GM12878 (cell line): ENCODE data around the gene ADGRG2.

Source experiments
- EP300 ChIP-seq, 2 experiments: fragments of 150-350 bp in 1 of 2; IDR thresholded peaks; 2 replicates each; pipeline ENCODE4 v1.6.1; 2011 to 2012; ENCODE audit warnings: low read depth in 2 of 2, low read length in 2 of 2, borderline replicate concordance in 1 of 2, improper control_type of control experiment in 1 of 2, inconsistent platforms in 1 of 2; ENCODE audit not compliant: control insufficient read depth in 1 of 2
- HCFC1 ChIP-seq: fragments of 150-350 bp; IDR thresholded peaks from 2 replicates; pipeline ENCODE4 v1.6.1; 2014; ENCODE audit warnings: low read length
- POLR2A ChIP-seq: IDR thresholded peaks from 2 replicates; pipeline ENCODE4 v1.6.1; 2011; ENCODE audit warnings: low read depth, mild to moderate bottlenecking, low read length
- POLR2AphosphoS2 ChIP-seq: IDR thresholded peaks from 2 replicates; pipeline ENCODE4 v1.6.1; 2011; ENCODE audit warnings: low read depth, mild to moderate bottlenecking, low read length, improper control_type of control experiment, moderate library complexity
- PRDM15 ChIP-seq: fragments of 450-650 bp; formaldehyde crosslinking; IDR thresholded peaks from 2 replicates; pipeline ENCODE4 v1.4.0; 2020; ENCODE audit warnings: mild to moderate bottlenecking, moderate library complexity
- SP1 ChIP-seq: IDR thresholded peaks from one replicate; pipeline ENCODE4 v1.6.1; 2011; ENCODE audit warnings: low read depth, low read length
- SPI1 ChIP-seq: IDR thresholded peaks from 2 replicates; pipeline ENCODE4 v1.6.1; 2011; ENCODE audit warnings: low read depth, mild to moderate bottlenecking, low read length, moderate library complexity, borderline replicate concordance; ENCODE audit not compliant: insufficient read depth
- TAF1 ChIP-seq: IDR thresholded peaks from 2 replicates; pipeline ENCODE4 v1.6.1; 2011; ENCODE audit warnings: mild to moderate bottlenecking, low read depth, low read length, borderline replicate concordance
- YY1 ChIP-seq: IDR thresholded peaks from 2 replicates; pipeline ENCODE4 v1.6.1; 2011; ENCODE audit warnings: low read depth, mild to moderate bottlenecking, low read length
- ZNF274 ChIP-seq: IDR thresholded peaks from one replicate; pipeline ENCODE4 v1.8.0; 2011; ENCODE audit not compliant: insufficient read length, insufficient read depth
- TF ChIP-seq, protein P1 (sequence below): IDR thresholded peaks from 2 replicates; pipeline ENCODE4 v1.6.1; 2011; ENCODE audit warnings: low read depth, mild to moderate bottlenecking, low read length, moderate library complexity, borderline replicate concordance; ENCODE audit errors: extremely low read depth
- TF ChIP-seq, protein P2 (sequence below), 3 experiments: IDR thresholded peaks in 2 of 3; conservative IDR thresholded peaks in 1 of 3; 2 replicates each; pipeline ENCODE4 v1.5.1; 2011; ENCODE audit warnings: low read depth in 3 of 3, low read length in 3 of 3, mild to moderate bottlenecking in 3 of 3, control low read depth in 2 of 3, moderate library complexity in 2 of 3, inconsistent platforms in 1 of 3, mixed read lengths in 1 of 3; ENCODE audit not compliant: control insufficient read depth in 2 of 3, insufficient read depth in 1 of 3; ENCODE audit errors: extremely low read depth in 1 of 3
- TF ChIP-seq, protein P3 (sequence below): fragments of 450-650 bp; IDR thresholded peaks from 2 replicates; pipeline ENCODE4 v1.6.1; 2014; ENCODE audit warnings: mild to moderate bottlenecking

DNA sequence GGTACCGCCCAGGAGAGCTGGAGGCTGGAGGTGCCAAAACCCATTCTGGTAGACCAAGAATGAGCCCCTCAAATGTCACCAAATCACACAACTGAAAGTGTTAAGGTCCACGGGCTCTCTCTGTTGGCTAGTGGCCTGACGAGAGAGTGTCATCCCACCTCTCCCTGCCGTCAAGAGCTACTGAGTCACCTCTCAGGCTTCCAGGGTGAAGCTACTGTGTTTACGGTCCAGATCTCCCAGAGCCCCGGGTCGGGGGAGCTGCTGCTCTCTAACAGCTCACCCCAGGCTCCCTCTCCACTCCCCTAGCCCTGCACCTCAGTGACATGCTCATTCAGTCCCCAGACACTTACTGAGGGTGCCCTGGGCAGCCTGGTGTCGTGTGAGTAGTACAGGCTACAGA lies 59.2 kb downstream of the ADGRG2 start:
- TF ChIP-seq, protein P1, sequence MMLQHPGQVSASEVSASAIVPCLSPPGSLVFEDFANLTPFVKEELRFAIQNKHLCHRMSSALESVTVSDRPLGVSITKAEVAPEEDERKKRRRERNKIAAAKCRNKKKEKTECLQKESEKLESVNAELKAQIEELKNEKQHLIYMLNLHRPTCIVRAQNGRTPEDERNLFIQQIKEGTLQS, result no peak
- TF ChIP-seq EP300 (IDR thresholded peaks at IDR 0.05; ENCODE audit: borderline replicate concordance in 1 of 2, control insufficient read depth in 1 of 2, low read depth in 2 of 2, low read length in 2 of 2) (no peak), HCFC1 (no peak), YY1 (no peak), POLR2A (no peak), ZNF274 (no peak), SP1 (no peak), PRDM15 (no peak), SPI1 (no peak), TAF1 (no peak), POLR2AphosphoS2 (no peak)
- TF ChIP-seq, protein P2, sequence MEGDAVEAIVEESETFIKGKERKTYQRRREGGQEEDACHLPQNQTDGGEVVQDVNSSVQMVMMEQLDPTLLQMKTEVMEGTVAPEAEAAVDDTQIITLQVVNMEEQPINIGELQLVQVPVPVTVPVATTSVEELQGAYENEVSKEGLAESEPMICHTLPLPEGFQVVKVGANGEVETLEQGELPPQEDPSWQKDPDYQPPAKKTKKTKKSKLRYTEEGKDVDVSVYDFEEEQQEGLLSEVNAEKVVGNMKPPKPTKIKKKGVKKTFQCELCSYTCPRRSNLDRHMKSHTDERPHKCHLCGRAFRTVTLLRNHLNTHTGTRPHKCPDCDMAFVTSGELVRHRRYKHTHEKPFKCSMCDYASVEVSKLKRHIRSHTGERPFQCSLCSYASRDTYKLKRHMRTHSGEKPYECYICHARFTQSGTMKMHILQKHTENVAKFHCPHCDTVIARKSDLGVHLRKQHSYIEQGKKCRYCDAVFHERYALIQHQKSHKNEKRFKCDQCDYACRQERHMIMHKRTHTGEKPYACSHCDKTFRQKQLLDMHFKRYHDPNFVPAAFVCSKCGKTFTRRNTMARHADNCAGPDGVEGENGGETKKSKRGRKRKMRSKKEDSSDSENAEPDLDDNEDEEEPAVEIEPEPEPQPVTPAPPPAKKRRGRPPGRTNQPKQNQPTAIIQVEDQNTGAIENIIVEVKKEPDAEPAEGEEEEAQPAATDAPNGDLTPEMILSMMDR (IDR thresholded peaks at IDR 0.05 in 2 of 3, conservative IDR thresholded peaks at IDR 0.05 in 1 of 3; ENCODE audit: control insufficient read depth in 2 of 3, extremely low read depth in 1 of 3, insufficient read depth in 1 of 3, low read depth in 3 of 3, low read length in 3 of 3), result no peak
- TF ChIP-seq, protein P3, sequence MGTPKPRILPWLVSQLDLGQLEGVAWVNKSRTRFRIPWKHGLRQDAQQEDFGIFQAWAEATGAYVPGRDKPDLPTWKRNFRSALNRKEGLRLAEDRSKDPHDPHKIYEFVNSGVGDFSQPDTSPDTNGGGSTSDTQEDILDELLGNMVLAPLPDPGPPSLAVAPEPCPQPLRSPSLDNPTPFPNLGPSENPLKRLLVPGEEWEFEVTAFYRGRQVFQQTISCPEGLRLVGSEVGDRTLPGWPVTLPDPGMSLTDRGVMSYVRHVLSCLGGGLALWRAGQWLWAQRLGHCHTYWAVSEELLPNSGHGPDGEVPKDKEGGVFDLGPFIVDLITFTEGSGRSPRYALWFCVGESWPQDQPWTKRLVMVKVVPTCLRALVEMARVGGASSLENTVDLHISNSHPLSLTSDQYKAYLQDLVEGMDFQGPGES, result no peak
